NT2/D1 (cell line): Measurements from ENCODE around the gene ATIC.

Experiments
- SUZ12 ChIP-seq: IDR thresholded peaks from 2 replicates; pipeline ENCODE4 v1.6.1; 2011; ENCODE audit not compliant: insufficient read length, insufficient read depth; ENCODE audit errors: extremely low read depth
- YY1 ChIP-seq: IDR thresholded peaks from 2 replicates; pipeline ENCODE4 v1.6.1; 2011; ENCODE audit not compliant: insufficient read length, insufficient read depth
- ZNF274 ChIP-seq: IDR thresholded peaks from 2 replicates; pipeline ENCODE4 v1.6.1; 2011; ENCODE audit warnings: mild to moderate bottlenecking, low read depth, low read length

- TF ChIP-seq YY1: no peak
- no peak for TF ChIP-seq ZNF274
- no peak for TF ChIP-seq SUZ12
Observed at GRCh38 chr2:215262741-215263362, 49.0 kb upstream of the ATIC start.
